ENCODE data around the gene POLR1B. TPM values are rescaled to one million over a fixed set of nuclear protein-coding genes. Genes with fewer than 3 reads are reported as not detected.

The POLR1B gene
- total RNA-seq, 3 donors from 2014 or later = 10.1 to 18.3 (median 18.1) TPM

DNA sequence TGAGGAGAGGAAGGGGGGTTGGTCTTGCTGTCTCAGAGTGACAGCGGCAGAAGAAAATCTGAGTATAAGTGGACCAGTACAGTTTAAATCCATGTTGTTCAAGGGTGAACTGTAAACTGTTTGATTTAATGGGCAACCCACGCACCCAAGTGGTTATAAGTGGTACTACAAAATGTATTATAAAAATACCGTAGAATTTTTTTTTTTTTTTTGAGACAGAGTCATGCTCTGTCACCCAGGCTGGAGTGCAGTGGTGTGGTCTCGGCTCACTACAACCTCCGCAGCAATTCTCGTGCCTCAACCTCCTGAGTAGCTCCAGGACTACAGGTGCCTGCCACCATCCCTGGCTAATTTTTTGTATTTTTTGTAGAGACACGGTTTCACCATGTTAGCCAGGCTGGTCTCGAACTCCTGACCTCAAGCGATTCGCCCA lies 40.1 kb downstream of the POLR1B start:
- no peak overlapping the region for H3K4me3 ChIP-seq
- TF ChIP-seq, protein P1, sequence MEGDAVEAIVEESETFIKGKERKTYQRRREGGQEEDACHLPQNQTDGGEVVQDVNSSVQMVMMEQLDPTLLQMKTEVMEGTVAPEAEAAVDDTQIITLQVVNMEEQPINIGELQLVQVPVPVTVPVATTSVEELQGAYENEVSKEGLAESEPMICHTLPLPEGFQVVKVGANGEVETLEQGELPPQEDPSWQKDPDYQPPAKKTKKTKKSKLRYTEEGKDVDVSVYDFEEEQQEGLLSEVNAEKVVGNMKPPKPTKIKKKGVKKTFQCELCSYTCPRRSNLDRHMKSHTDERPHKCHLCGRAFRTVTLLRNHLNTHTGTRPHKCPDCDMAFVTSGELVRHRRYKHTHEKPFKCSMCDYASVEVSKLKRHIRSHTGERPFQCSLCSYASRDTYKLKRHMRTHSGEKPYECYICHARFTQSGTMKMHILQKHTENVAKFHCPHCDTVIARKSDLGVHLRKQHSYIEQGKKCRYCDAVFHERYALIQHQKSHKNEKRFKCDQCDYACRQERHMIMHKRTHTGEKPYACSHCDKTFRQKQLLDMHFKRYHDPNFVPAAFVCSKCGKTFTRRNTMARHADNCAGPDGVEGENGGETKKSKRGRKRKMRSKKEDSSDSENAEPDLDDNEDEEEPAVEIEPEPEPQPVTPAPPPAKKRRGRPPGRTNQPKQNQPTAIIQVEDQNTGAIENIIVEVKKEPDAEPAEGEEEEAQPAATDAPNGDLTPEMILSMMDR (IDR thresholded peaks at IDR 0.05) = peak; percentile 48
- H3K36me3 ChIP-seq (ENCODE audit: low read depth) = no peaks in the 10 kb centered on the region
- peaks cover 10% of the 10 kb centered on the region for H3K4me1 ChIP-seq (ENCODE audit: low read depth)
- H3K9me3 ChIP-seq = no peaks in the 10 kb centered on the region
- intact Hi-C loops (cut with DNase I, micrococcal nuclease) = no loop called here
- peak; percentile 20 for ATAC-seq
- DNase-seq = peak in 2 of 3 donors; percentile 21 to 44

DNA sequence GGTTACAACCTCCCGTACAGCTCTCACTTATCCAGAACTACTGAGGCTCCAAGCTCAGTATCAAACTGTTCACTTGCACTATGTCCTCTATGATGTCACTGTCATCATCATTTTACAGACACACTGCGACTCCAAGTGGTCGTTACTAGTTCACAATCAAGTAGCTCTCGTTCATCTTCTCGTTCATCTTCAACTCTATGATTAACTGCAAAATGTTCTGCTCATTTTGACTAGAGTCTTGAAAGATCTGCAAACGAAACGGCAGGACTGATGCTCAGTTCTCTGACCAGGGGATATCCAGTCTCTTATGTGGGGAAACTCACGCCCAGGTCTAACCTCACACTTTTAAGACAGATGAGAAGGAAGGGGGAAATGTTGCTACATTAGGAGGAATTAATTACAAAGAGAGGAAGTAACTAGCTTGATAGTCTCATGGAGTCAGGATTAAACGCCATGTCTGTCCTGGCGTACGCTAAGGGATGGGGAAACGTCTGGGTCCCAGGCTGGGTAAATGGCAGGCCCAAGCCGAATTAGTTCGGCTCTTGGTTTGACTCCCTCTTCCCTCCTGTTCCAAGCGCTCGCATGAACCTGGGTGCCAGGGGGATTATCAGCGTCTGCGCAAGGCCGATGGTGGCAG lies 41.4 kb downstream of the POLR1B start:
- Histone ChIP-seq H3K36me3 (ENCODE audit: low read depth) (no peaks in the 10 kb centered on the region), H3K9me3 (no peaks in the 10 kb centered on the region), H3K4me3 (peak overlapping the region; percentile 38), H3K4me1 (ENCODE audit: low read depth) (peaks cover 10% of the 10 kb centered on the region)
- ATAC-seq (no peak), DNase-seq (no peak)
- intact Hi-C loops (cut with DNase I, micrococcal nuclease) = no loop called here
- TF ChIP-seq, protein P1 (IDR thresholded peaks at IDR 0.05) = no peak

DNA sequence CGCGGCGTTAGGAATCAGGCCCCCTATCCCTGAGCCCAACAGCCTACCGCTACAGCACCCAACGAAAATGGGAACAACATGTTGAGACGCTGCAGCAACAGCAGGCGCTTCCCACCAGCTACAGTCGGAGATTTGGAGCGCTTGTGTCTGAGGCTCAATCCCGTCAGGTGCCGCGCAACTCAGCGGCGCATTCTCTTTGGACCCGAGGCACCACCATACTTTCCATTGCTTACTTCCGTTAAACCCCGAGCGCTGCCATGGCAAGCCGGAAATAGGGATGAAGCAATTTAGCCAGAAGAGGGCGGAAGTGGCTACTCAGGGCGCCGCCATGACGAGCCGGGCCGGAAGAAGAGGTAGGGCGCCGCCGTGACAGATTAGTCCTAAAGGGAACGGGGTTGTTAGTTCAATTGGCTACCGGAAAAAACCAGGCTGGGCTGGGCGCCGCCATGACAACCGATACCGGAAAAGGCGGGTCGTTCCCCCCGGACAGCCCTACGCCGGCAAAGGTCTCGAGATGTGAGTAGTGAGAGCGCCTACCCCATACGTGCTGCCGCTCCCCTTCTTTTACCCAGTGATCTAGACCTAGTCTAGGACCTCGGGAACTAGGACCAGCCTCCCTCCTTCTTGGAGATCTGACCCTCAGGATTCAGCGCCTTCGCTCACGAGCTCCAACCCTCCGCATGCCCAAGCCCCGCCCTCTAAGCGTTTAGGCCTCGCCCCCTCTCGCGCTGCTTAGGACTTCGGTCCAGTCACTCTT lies 42.0 kb downstream of the POLR1B start, which contains the start of gene CHCHD5:
Gene CHCHD5, plus strand, starts transcription at position 476 of the 757 bp plus-strand sequence. Its CDS starts 39 bp downstream, at position 515.
- DNase-seq (peak; percentile 94 to 97 (median 96)), ATAC-seq (peak; percentile 96)
- H3K36me3 ChIP-seq (ENCODE audit: low read depth) = no peaks in the 10 kb centered on the region
- H3K4me3 ChIP-seq = peak within 1 kb of the TSS; percentile 38
- peaks cover 10% of the 10 kb centered on the region for H3K4me1 ChIP-seq (ENCODE audit: low read depth)
- TF ChIP-seq, protein P1 (IDR thresholded peaks at IDR 0.05) = peak; percentile 15
- H3K9me3 ChIP-seq = no peaks in the 10 kb centered on the region
- intact Hi-C loops (cut with DNase I, micrococcal nuclease) = no loop called here

DNA sequence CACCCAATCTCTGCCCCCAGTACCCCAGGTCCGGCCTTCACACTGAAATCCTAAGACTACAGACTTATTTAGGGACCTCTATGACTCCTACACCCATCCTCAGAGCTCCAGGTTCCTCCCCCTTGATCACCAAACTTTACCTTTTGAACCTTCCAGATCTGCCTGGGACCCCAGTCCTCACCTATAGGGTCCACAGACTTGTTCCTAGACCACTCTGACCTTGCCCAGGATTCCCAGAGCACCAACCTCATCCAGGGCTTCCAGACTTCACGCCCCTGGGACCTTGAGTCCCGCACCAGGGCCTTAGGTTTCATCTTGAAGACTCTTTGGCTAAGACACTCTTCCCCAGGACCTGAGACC lies 42.6 kb downstream of the POLR1B start:
- DNase-seq = no peak
- intact Hi-C loops (cut with DNase I, micrococcal nuclease) = no loop called here
- no peak for ATAC-seq
- no peaks in the 10 kb centered on the region for H3K36me3 ChIP-seq (ENCODE audit: low read depth)
- H3K9me3 ChIP-seq = no peaks in the 10 kb centered on the region
- H3K4me1 ChIP-seq (ENCODE audit: low read depth) = peaks cover 10% of the 10 kb centered on the region
- H3K4me3 ChIP-seq = peak overlapping the region; percentile 38
- TF ChIP-seq, protein P1 (IDR thresholded peaks at IDR 0.05) = no peak

DNA sequence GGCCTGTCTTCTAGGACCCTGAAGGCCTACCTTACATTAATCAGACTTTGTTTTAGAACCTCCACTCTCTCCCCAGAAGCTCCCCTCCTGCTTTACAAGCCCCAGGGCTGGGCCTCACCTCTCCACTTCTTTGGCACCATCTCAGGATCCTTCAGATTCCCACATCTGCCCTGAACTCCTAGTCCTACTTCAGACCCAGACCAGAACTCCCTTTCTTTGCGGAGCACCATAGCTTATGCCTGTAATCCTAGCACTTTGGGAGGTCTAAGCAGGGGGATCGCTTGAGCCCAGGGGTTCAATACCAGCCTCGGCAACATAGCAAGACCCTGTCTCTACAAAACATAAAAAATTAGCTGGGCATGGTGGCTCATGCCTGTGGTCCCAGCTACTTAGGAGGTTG lies 43.1 kb downstream of the POLR1B start:
- peaks cover 10% of the 10 kb centered on the region for H3K4me1 ChIP-seq (ENCODE audit: low read depth)
- ATAC-seq = no peak
- intact Hi-C loops (cut with DNase I, micrococcal nuclease) = no loop called here
- no peaks in the 10 kb centered on the region for H3K36me3 ChIP-seq (ENCODE audit: low read depth)
- peak in 1 of 3 donors; percentile 24 for DNase-seq
- TF ChIP-seq, protein P1 (IDR thresholded peaks at IDR 0.05) = no peak
- H3K9me3 ChIP-seq = no peaks in the 10 kb centered on the region
- H3K4me3 ChIP-seq = no peak overlapping the region

Measured in mucosa of descending colon (tissue), 3 donors.